ENCODE data around the gene DZIP1. TPM values are rescaled to one million over a fixed set of nuclear protein-coding genes. Genes with fewer than 3 reads are reported as not detected.

Gene DZIP1
- total RNA-seq, 1 donor from 2014 or later = 62.8 TPM

DNA sequence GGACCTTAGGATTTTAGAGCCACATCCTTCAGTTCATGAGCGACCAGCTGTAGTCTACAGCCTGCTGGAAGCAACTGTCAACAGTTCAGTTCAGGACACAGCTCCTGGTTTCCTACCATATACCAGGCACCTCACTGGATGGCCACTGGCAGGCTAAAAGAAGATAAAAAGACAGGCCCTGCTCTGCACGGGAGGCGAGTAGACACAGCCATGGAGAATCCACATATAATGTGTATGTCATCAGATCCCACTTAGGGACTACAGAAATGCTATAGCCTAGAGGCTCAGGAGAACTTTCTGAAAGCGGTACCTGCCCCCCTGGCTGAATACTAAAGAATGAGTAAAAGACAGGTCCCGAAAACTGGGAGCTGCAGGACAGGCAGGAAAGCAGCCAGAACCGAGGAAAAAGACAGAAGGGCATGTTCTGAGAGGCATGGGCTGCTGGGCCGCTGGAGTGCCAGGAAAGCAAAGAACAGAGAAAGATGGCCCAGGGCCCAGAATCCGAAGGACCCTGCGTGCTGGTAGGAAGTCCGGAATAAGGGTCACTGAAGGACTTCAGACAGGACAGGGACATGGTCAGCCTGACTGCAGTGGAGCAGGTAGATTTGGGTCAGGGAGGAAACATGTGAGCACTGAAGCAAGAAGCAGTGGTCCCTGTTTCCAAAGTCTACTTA is 23.5 kb downstream of the DZIP1 start:
- Mint-ChIP-seq H3K9me3 (no peaks in the 10 kb centered on the region), H3K27me3 (ENCODE audit: low read depth) (no peaks in the 10 kb centered on the region), H3K4me1 (peaks cover 3% of the 10 kb centered on the region), H3K36me3 (peaks cover 56% of the 10 kb centered on the region), H3K27ac (no peak overlapping the region), H3K4me3 (no peak overlapping the region)
- no peak for DNase-seq (ENCODE audit: low spot score in 2 of 2, unreplicated experiment in 2 of 2)
- TF ChIP-seq, protein P1, sequence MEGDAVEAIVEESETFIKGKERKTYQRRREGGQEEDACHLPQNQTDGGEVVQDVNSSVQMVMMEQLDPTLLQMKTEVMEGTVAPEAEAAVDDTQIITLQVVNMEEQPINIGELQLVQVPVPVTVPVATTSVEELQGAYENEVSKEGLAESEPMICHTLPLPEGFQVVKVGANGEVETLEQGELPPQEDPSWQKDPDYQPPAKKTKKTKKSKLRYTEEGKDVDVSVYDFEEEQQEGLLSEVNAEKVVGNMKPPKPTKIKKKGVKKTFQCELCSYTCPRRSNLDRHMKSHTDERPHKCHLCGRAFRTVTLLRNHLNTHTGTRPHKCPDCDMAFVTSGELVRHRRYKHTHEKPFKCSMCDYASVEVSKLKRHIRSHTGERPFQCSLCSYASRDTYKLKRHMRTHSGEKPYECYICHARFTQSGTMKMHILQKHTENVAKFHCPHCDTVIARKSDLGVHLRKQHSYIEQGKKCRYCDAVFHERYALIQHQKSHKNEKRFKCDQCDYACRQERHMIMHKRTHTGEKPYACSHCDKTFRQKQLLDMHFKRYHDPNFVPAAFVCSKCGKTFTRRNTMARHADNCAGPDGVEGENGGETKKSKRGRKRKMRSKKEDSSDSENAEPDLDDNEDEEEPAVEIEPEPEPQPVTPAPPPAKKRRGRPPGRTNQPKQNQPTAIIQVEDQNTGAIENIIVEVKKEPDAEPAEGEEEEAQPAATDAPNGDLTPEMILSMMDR (IDR thresholded peaks at IDR 0.05; ENCODE audit: unreplicated experiment) = no peak

DNA sequence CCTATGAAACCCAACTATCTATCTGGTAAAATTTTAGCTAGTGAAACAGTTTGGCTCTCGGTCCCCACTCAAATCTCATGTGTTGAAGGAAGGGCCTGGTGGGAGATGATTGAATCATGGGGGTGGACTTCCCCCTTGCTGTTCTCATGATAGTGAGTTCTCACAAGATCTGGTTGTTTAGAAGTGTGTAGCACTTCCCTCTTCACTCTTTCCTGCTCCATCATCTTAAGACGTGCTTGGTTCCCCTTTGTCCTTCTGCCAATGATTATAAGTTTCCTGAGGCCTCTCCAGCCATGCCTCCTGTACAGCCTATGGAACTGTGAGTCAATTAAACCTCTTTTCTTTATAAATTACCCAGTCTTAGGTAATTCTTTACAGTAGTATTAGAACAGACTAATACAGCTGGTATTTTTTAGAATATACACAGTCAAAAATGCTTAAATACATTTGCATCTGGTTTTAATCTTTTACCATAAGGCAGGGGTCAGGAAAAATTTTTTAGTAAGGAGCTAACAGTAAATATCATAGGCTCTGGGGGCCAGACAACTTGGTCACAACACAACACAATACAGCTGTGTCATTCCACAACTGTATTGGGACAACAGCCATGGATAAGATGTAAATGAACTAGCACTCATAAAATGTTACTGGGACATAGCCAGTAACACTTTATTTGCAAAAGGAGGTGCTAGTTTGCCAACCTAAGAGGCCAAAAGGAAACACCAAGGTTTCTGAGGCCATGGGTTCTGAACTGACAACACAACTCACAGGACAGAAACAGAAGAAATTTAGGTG is 24.3 kb downstream of the DZIP1 start:
- peaks cover 51% of the 10 kb centered on the region for H3K36me3 Mint-ChIP-seq
- H3K9me3 Mint-ChIP-seq = no peaks in the 10 kb centered on the region
- no peaks in the 10 kb centered on the region for H3K27me3 Mint-ChIP-seq (ENCODE audit: low read depth)
- DNase-seq (ENCODE audit: low spot score in 2 of 2, unreplicated experiment in 2 of 2) = no peak
- H3K27ac Mint-ChIP-seq = no peak overlapping the region
- no peak overlapping the region for H3K4me3 Mint-ChIP-seq
- H3K4me1 Mint-ChIP-seq = peaks cover 3% of the 10 kb centered on the region
- TF ChIP-seq, protein P1 (IDR thresholded peaks at IDR 0.05; ENCODE audit: unreplicated experiment) = no peak

DNA sequence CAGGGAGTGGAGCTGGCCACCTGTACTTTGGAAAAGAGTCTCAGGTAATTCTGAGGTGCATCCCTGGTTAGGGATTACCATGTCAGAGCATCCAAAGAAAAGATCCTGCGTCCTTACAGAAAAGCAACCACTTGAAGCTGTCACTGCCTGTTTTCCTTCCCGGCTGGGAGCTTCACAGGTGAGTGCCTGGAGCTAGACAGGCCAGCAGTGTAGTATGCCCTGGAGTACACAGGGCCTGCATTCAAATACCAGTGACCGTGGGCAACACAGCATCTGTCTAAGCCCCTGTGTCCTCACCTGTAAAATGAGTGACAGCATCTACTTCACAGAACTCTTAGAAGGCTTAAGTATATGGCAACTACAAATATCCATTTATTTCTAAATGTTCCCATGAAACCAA is 29.0 kb downstream of the DZIP1 start:
- Mint-ChIP-seq H3K9me3 (no peaks in the 10 kb centered on the region), H3K4me3 (no peak overlapping the region), H3K4me1 (no peaks in the 10 kb centered on the region), H3K27ac (no peak overlapping the region), H3K36me3 (peaks cover 46% of the 10 kb centered on the region), H3K27me3 (ENCODE audit: low read depth) (no peaks in the 10 kb centered on the region)
- DNase-seq (ENCODE audit: low spot score in 2 of 2, unreplicated experiment in 2 of 2) = no peak
- TF ChIP-seq, protein P1 (IDR thresholded peaks at IDR 0.05; ENCODE audit: unreplicated experiment) = no peak

DNA sequence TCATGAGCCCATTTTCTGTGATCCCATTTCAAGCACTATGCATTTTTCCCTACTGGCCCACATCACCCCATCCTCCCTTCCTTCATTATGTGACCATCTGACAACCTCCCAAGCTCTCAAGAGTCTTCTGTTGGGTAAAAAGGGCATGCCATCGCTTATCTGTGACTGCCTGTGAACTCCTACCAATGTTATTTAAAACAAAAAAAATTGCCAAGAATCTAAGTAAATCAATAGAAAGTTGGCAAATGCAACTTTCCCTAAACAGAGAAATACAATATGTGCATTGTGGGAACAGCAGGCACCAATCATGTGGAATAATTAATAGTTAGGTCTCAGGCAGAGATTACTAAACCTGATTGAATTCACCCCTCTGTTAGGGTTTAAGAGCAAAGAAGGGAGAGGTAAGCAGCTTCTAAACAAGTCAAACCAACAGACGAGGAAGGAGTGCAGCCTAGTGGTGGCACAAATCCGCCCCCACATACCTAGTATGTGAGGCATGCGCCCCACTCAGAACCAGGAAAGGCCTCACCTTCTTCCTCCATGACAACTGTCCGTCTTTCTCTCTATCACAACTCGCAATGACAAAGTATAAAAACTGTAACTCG is 29.8 kb downstream of the DZIP1 start:
- Mint-ChIP-seq H3K27ac (no peak overlapping the region), H3K4me1 (no peaks in the 10 kb centered on the region), H3K36me3 (peaks cover 39% of the 10 kb centered on the region), H3K27me3 (ENCODE audit: low read depth) (no peaks in the 10 kb centered on the region), H3K9me3 (no peaks in the 10 kb centered on the region), H3K4me3 (no peak overlapping the region)
- no peak for DNase-seq (ENCODE audit: low spot score in 2 of 2, unreplicated experiment in 2 of 2)
- TF ChIP-seq, protein P1 (IDR thresholded peaks at IDR 0.05; ENCODE audit: unreplicated experiment) = no peak

DNA sequence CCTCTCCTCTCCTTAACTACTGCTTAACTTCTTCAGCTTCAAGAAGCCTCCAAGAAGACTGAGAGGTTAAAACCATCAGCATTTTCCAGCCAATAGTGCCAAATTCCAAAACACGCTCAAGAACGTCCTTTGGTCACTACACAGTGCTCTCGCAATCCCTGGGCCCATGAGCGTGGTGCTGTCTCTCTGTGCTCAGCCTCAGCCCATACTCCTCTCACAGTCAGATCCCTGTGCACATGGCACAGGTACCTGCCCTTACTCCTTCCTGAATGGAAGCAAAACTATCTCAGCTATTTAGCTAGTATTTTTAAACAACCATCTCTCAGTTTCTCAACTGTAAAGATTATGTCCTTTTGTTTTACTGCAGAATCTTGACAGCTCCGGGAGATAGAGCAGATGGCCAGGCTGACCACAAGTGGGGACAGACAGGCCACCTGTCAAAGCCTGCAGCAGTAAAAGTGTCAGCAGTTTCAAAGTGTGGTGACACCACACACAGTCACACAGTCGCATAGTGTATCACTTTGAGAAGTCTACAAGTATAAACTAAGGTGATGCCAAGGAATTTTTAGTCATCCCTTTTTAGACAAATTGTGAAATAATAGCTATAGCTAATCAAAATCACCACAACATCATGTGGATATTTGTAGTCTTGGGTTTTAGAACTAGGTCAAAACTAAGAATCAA is 35.7 kb downstream of the DZIP1 start:
- no peaks in the 10 kb centered on the region for H3K4me1 Mint-ChIP-seq
- DNase-seq (ENCODE audit: low spot score in 2 of 2, unreplicated experiment in 2 of 2) = no peak
- TF ChIP-seq, protein P1 (IDR thresholded peaks at IDR 0.05; ENCODE audit: unreplicated experiment) = no peak
- H3K27me3 Mint-ChIP-seq (ENCODE audit: low read depth) = no peaks in the 10 kb centered on the region
- no peak overlapping the region for H3K4me3 Mint-ChIP-seq
- H3K36me3 Mint-ChIP-seq = peaks cover 27% of the 10 kb centered on the region
- H3K27ac Mint-ChIP-seq = no peak overlapping the region
- no peaks in the 10 kb centered on the region for H3K9me3 Mint-ChIP-seq

Measured in mesothelial cell of epicardium (in vitro differentiated cells).